GM19324 (cell line): ENCODE results near the gene CCDC195.

Experiments
- ATAC-seq: cut with Tn5 transposase; IDR thresholded peaks from one replicate; pipeline ENCODE4 v1.9.1; 2021; ENCODE audit warnings: mild to moderate bottlenecking, moderate library complexity; ENCODE audit not compliant: unreplicated experiment, low FRiP score

The CCDC195 gene

GRCh38 chr2:224716201-224716600 lies at the start of gene CCDC195:
CCDC195 (minus strand) TSS chr2:224716365; CDS start chr2:224716365, 0 bp downstream.
- ATAC-seq: no peak

GRCh38 chr2:224764565-224765236 lies 48.5 kb upstream of the CCDC195 start:
- no peak for ATAC-seq

GRCh38 chr2:224757934-224758548 lies 41.9 kb upstream of the CCDC195 start:
- ATAC-seq: no peak

GRCh38 chr2:224753743-224754540 lies 37.8 kb upstream of the CCDC195 start:
- no peak for ATAC-seq

GRCh38 chr2:224751996-224752698 lies 36.0 kb upstream of the CCDC195 start:
- no peak for ATAC-seq

GRCh38 chr2:224749136-224749535 lies 33.0 kb upstream of the CCDC195 start:
- no peak for ATAC-seq

- ATAC-seq: no peak
These were observed 31.6 kb upstream of the CCDC195 start for GRCh38 chr2:224747765-224748164.

- ATAC-seq: no peak
These were observed 20.1 kb upstream of the CCDC195 start for GRCh38 chr2:224736227-224736626.

- no peak for ATAC-seq
These were observed 18.8 kb upstream of the CCDC195 start for GRCh38 chr2:224734949-224735348.

GRCh38 chr2:224731665-224732064 lies 15.5 kb upstream of the CCDC195 start:
- ATAC-seq: no peak

- no peak for ATAC-seq
These were observed 13.3 kb upstream of the CCDC195 start for GRCh38 chr2:224729435-224729834.

- no peak for ATAC-seq
These were observed 8.2 kb upstream of the CCDC195 start for GRCh38 chr2:224724331-224724730.

GRCh38 chr2:224723586-224724217 lies 7.5 kb upstream of the CCDC195 start:
- ATAC-seq: no peak

- ATAC-seq: no peak
These were observed 6.6 kb upstream of the CCDC195 start for GRCh38 chr2:224722770-224723169.

GRCh38 chr2:224722250-224722649 lies 6.1 kb upstream of the CCDC195 start:
- no peak for ATAC-seq

- ATAC-seq: no peak
These were observed 756 bp upstream of the CCDC195 start for GRCh38 chr2:224716921-224717320.

- ATAC-seq: no peak
These were observed 4.1 kb downstream of the CCDC195 start for GRCh38 chr2:224711859-224712665.

GRCh38 chr2:224711381-224711780 lies 4.8 kb downstream of the CCDC195 start:
- ATAC-seq: no peak

GRCh38 chr2:224709301-224709700 lies 6.9 kb downstream of the CCDC195 start:
- ATAC-seq: no peak

GRCh38 chr2:224694502-224694901 lies 21.7 kb downstream of the CCDC195 start:
- ATAC-seq: no peak
